OCI-LY7 (cell line): Measurements from ENCODE around the gene FAM118B.

Source experiments
- EZH2phosphoT487 ChIP-seq: fragments of 200-600 bp; sonication (generic); IDR thresholded peaks from 2 replicates; pipeline ENCODE4 v1.6.1; 2018; ENCODE audit warnings: low read depth, borderline replicate concordance, mild to moderate bottlenecking, mixed run types, antibody characterized with exemption, low read length, moderate library complexity, mixed read lengths
- TF ChIP-seq, protein P1 (sequence below): fragments of 200-600 bp; sonication (generic); conservative IDR thresholded peaks from 2 replicates; pipeline ENCODE4 v1.5.1; 2014; ENCODE audit warnings: mild to moderate bottlenecking, antibody characterized with exemption, low read length, moderate library complexity, mixed read lengths

GRCh38 chr11:126265811-126266210 lies 54.2 kb downstream of the FAM118B start:
- TF ChIP-seq, protein P1, sequence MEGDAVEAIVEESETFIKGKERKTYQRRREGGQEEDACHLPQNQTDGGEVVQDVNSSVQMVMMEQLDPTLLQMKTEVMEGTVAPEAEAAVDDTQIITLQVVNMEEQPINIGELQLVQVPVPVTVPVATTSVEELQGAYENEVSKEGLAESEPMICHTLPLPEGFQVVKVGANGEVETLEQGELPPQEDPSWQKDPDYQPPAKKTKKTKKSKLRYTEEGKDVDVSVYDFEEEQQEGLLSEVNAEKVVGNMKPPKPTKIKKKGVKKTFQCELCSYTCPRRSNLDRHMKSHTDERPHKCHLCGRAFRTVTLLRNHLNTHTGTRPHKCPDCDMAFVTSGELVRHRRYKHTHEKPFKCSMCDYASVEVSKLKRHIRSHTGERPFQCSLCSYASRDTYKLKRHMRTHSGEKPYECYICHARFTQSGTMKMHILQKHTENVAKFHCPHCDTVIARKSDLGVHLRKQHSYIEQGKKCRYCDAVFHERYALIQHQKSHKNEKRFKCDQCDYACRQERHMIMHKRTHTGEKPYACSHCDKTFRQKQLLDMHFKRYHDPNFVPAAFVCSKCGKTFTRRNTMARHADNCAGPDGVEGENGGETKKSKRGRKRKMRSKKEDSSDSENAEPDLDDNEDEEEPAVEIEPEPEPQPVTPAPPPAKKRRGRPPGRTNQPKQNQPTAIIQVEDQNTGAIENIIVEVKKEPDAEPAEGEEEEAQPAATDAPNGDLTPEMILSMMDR = no peak
- no peak for TF ChIP-seq EZH2phosphoT487
